Sigmoid colon (tissue), 7 donors: ENCODE measurements around the gene TAP1. TPM values are rescaled to one million over a fixed set of nuclear protein-coding genes. Genes with fewer than 3 reads are reported as not detected.
A peak's percentile ranks its signal among the peaks of the same experiment; 100 is the strongest.

ENCODE experiments used
- DNase-seq: peaks from one replicate; pipeline ENCODE4 v3.0.0-alpha.2; 2019
- H3K27ac ChIP-seq, 4 donors: fragments of 200-600 bp; sonication (generic); one replicate each; pipeline ENCODE4 v1.5.1; 2016 to 2019; ENCODE audit warnings: mild to moderate bottlenecking in 1 of 4
- H3K27me3 ChIP-seq, 3 donors: fragments of 200-600 bp; sonication (generic); one replicate each; pipeline ENCODE4 v1.5.1; 2019; ENCODE audit warnings: mild to moderate bottlenecking in 1 of 3
- H3K36me3 ChIP-seq, 4 donors: fragments of 200-600 bp; sonication (generic); one replicate each; pipeline ENCODE4 v1.5.1; 2016 to 2019
- H3K4me1 ChIP-seq, 4 donors: fragments of 200-600 bp; sonication (generic); one replicate each; pipeline ENCODE4 v1.5.1; 2017 to 2019
- H3K4me3 ChIP-seq, 4 donors: fragments of 200-600 bp; sonication (generic); one replicate each; pipeline ENCODE4 v1.5.1; 2017 to 2019; ENCODE audit warnings: mild to moderate bottlenecking in 2 of 4, moderate library complexity in 1 of 4
- H3K9me3 ChIP-seq, 4 donors: fragments of 200-600 bp in 3 of 4; sonication (generic) in 3 of 4; one replicate each; pipeline versions ENCODE4 v1.5.1 to v1.6.1; 2013 to 2019
- CTCF ChIP-seq, 4 experiments: fragments of 450-650 bp in 3 of 4; fragments of 200-600 bp in 1 of 4; IDR thresholded peaks; one replicate each; pipeline ENCODE4 v1.5.1; 2016 to 2019; ENCODE audit warnings: antibody characterized with exemption in 4 of 4, mild to moderate bottlenecking in 3 of 4, moderate library complexity in 2 of 4
- EP300 ChIP-seq, 4 donors: sonication (generic); formaldehyde crosslinking; IDR thresholded peaks; one replicate each; pipeline ENCODE4 v1.6.1; 2017; ENCODE audit warnings: antibody characterized with exemption in 4 of 4
- POLR2A ChIP-seq, 2 donors: fragments of 450-650 bp; IDR thresholded peaks; one replicate each; pipeline ENCODE4 v1.6.1; 2016; ENCODE audit warnings: antibody characterized with exemption in 2 of 2, mild to moderate bottlenecking in 2 of 2, moderate library complexity in 2 of 2
- POLR2AphosphoS5 ChIP-seq, 4 donors: sonication (generic); formaldehyde crosslinking; IDR thresholded peaks; one replicate each; pipeline ENCODE4 v1.6.1; 2017; ENCODE audit warnings: antibody characterized with exemption in 4 of 4
- WGBS, 2 donors: extraction: QIAGEN DNeasy Blood & Tissue Kit; methylation state at CpG; one replicate each; pipeline ENCODE4 v1.1.7; 2013; 5-methylcytosine and 5-hydroxymethylcytosine counted together
- intact Hi-C: fragments of 100-400 bp; cut with DNase I; formaldehyde crosslinking; loops from one replicate; pipeline ENCODE4 v1.15.1; 2023
- polyA plus RNA-seq, 3 donors: library from polyadenylated mRNA; stranded (reverse); fragments of 200-250 nt; gene quantifications; one replicate each; pipeline ENCODE4 v1.2.3, GENCODE V29; 2013
- small RNA-seq, 3 donors: library from RNA; depleted of rRNA; stranded (forward); fragments of <200 nt; gene quantifications; one replicate each; pipeline ENCODE3, GENCODE V24; 2016
- total RNA-seq, 4 donors: library from RNA; depleted of rRNA; stranded (reverse); fragments of >200 nt; gene quantifications; one replicate each; pipeline ENCODE4 v1.1.0, GENCODE V29; 2016
- donor health status: healthy with polysubstance abuse.
- donor health status: Bipolar disorder and iron deficiency.
- donor health status: healthy.

TAP1 gene
- total and polyA plus RNA-seq, 7 donors = 11.4 to 211 (median 23.5) TPM

GRCh38 chr6:32799740-32800139, 53.8 kb downstream of the TAP1 start:
- 77 to 83% methylated on average over 3 of the region's 3 CpGs for WGBS, 2 donors
- H3K4me3 ChIP-seq = no peak overlapping the region
- peaks cover 0 to 9% (median 2%) of the 10 kb centered on the region in 4 donors for H3K4me1 ChIP-seq
- no peak overlapping the region for H3K27ac ChIP-seq
- no peaks in the 10 kb centered on the region for H3K36me3 ChIP-seq
- TF ChIP-seq EP300 (IDR thresholded peaks at IDR 0.05) = no peak
- no peak for TF ChIP-seq POLR2AphosphoS5 (IDR thresholded peaks at IDR 0.05)
- no peak for TF ChIP-seq POLR2A (IDR thresholded peaks at IDR 0.05)
- TF ChIP-seq CTCF (IDR thresholded peaks at IDR 0.05) = no peak
- intact Hi-C loops = loop anchor here (10.0 kb wide), 1 partner anchor 555 kb away; no protein-coding TSS in a partner anchor
- no peak for DNase-seq
- H3K27me3 ChIP-seq = peaks cover 0 to 50% (median 0%) of the 10 kb centered on the region in 3 donors
- H3K9me3 ChIP-seq = peaks cover 0 to 6% (median 0%) of the 10 kb centered on the region in 4 donors

GRCh38 chr6:32799168-32799567, 54.3 kb downstream of the TAP1 start:
- 95 to 97% methylated on average over 3 of the region's 3 CpGs for WGBS, 2 donors
- DNase-seq = no peak
- intact Hi-C loops = no loop called here
- no peak overlapping the region for H3K4me3 ChIP-seq
- peaks cover 0 to 6% (median 0%) of the 10 kb centered on the region in 4 donors for H3K9me3 ChIP-seq
- TF ChIP-seq EP300 (IDR thresholded peaks at IDR 0.05) (no peak), POLR2AphosphoS5 (IDR thresholded peaks at IDR 0.05) (no peak), POLR2A (IDR thresholded peaks at IDR 0.05) (no peak), CTCF (IDR thresholded peaks at IDR 0.05) (no peak)
- peaks cover 0 to 9% (median 2%) of the 10 kb centered on the region in 4 donors for H3K4me1 ChIP-seq
- H3K27me3 ChIP-seq = peaks cover 0 to 54% (median 0%) of the 10 kb centered on the region in 3 donors
- H3K36me3 ChIP-seq = no peaks in the 10 kb centered on the region
- H3K27ac ChIP-seq = no peak overlapping the region

GRCh38 chr6:32796848-32797776, 56.4 kb downstream of the TAP1 start:
- no peak overlapping the region for H3K27ac ChIP-seq
- 8 to 10% methylated on average over 30 of the region's 30 CpGs for WGBS, 2 donors
- peak overlapping the region in 2 of 4 donors; percentile 14 to 23 for H3K4me3 ChIP-seq
- peak; percentile 77 for DNase-seq
- peaks cover 0 to 6% (median 0%) of the 10 kb centered on the region in 4 donors for H3K9me3 ChIP-seq
- TF ChIP-seq CTCF (IDR thresholded peaks at IDR 0.05) (peak; percentile 62 to 86 (median 84)), EP300 (IDR thresholded peaks at IDR 0.05) (no peak)
- H3K4me1 ChIP-seq = peaks cover 0 to 9% (median 2%) of the 10 kb centered on the region in 4 donors
- H3K27me3 ChIP-seq = peaks cover 0 to 54% (median 0%) of the 10 kb centered on the region in 3 donors
- intact Hi-C loops = loop anchor here (2.0 kb wide), 1 partner anchor 382 kb away; no protein-coding TSS in a partner anchor
- H3K36me3 ChIP-seq = no peaks in the 10 kb centered on the region

Small RNAs within 50 kb of the gene (small RNA-seq; reads per million reads assigned to genes)
- gene HLA-Z = 0 reads per million in 3 donors

Other genes starting within 250 kb of the TAP1 start
- gene HLA-DQA1, start 216.3 kb downstream of the TAP1 start, total RNA-seq = 1 to 10 TPM in 3 of 4 donors, under 1 TPM in 1; 0.16 to 9.5 (median 4.0) TPM
- 100 to 1,000 TPM in 2 of 3 donors, 10 to 100 TPM in 1; 32.4 to 250 (median 129) TPM for gene HLA-DQA1, start 216.3 kb downstream of the TAP1 start, polyA plus RNA-seq
- gene HLA-DQB1, start 187.0 kb downstream of the TAP1 start, total RNA-seq = 1 to 10 TPM in 2 of 4 donors, under 1 TPM in 2; under 0.01 to 3.5 (median 1.7) TPM
- 100 to 1,000 TPM in 1 of 3 donors, 10 to 100 TPM in 2; 36.6 to 182 (median 77.9) TPM for gene HLA-DQB1, start 187.0 kb downstream of the TAP1 start, polyA plus RNA-seq
- 1 to 10 TPM in 2 of 4 donors, under 1 TPM in 1, not detected in 1; 0.36 to 1.7 (median 1.2) TPM for gene HLA-DQA2, start 112.3 kb downstream of the TAP1 start, total RNA-seq
- under 1 TPM in 1 of 3 donors, not detected in 2; 0.17 TPM for gene HLA-DQA2, start 112.3 kb downstream of the TAP1 start, polyA plus RNA-seq
- gene HLA-DQB2, start 90.2 kb downstream of the TAP1 start, total RNA-seq = 1 to 10 TPM in 1 of 4 donors, under 1 TPM in 2, not detected in 1; 0.41 to 1.1 (median 0.49) TPM
- gene HLA-DQB2, start 90.2 kb downstream of the TAP1 start, polyA plus RNA-seq = under 1 TPM in 2 of 3 donors, not detected in 1; 0.69 to 0.87 TPM
- gene HLA-DOB, start 36.7 kb downstream of the TAP1 start, total RNA-seq = 1 to 10 TPM in 1 of 4 donors, under 1 TPM in 1, not detected in 2; 0.68 to 1.8 TPM
- 10 to 100 TPM in 1 of 3 donors, 1 to 10 TPM in 2; 1.2 to 31.8 (median 1.6) TPM for gene HLA-DOB, start 36.7 kb downstream of the TAP1 start, polyA plus RNA-seq
- 1 to 10 TPM; 5.9 to 9.2 (median 7.2) TPM for gene TAP2, start 15.0 kb downstream of the TAP1 start, total RNA-seq
- gene TAP2, start 15.0 kb downstream of the TAP1 start, polyA plus RNA-seq = 10 to 100 TPM in 1 of 3 donors, 1 to 10 TPM in 2; 2.4 to 54.5 (median 3.0) TPM
- gene PSMB8, start 9.7 kb downstream of the TAP1 start, total RNA-seq = 10 to 100 TPM; 34.3 to 45.7 (median 40.7) TPM
- gene PSMB8, start 9.7 kb downstream of the TAP1 start, polyA plus RNA-seq = 100 to 1,000 TPM; 199 to 305 (median 286) TPM
- gene PSMB9, start 488 bp upstream of the TAP1 start, total RNA-seq = 10 to 100 TPM; 10.2 to 23.2 (median 13.8) TPM
- gene PSMB9, start 488 bp upstream of the TAP1 start, polyA plus RNA-seq = 100 to 1,000 TPM in 2 of 3 donors, 10 to 100 TPM in 1; 81.1 to 233 (median 129) TPM
- gene HLA-DMB, start 87.3 kb upstream of the TAP1 start, total RNA-seq = 10 to 100 TPM; 10.2 to 25.3 (median 11.5) TPM
- 100 to 1,000 TPM in 1 of 3 donors, 10 to 100 TPM in 2; 13.2 to 108 (median 90.5) TPM for gene HLA-DMB, start 87.3 kb upstream of the TAP1 start, polyA plus RNA-seq
- 10 to 100 TPM; 16.3 to 26.0 (median 20.2) TPM for gene HLA-DMA, start 99.4 kb upstream of the TAP1 start, total RNA-seq
- 100 to 1,000 TPM in 1 of 3 donors, 10 to 100 TPM in 2; 19.8 to 131 (median 57.1) TPM for gene HLA-DMA, start 99.4 kb upstream of the TAP1 start, polyA plus RNA-seq
- 100 to 1,000 TPM in 1 of 4 donors, 10 to 100 TPM in 3; 82.4 to 116 (median 87.7) TPM for gene BRD2, start 114.9 kb upstream of the TAP1 start, total RNA-seq
- gene BRD2, start 114.9 kb upstream of the TAP1 start, polyA plus RNA-seq = 100 to 1,000 TPM in 1 of 3 donors, 10 to 100 TPM in 2; 60.6 to 135 (median 69.7) TPM
- gene HLA-DOA, start 155.9 kb upstream of the TAP1 start, total RNA-seq = 1 to 10 TPM; 1.5 to 3.0 (median 2.3) TPM
- gene HLA-DOA, start 155.9 kb upstream of the TAP1 start, polyA plus RNA-seq = 10 to 100 TPM in 1 of 3 donors, 1 to 10 TPM in 2; 1.8 to 42.0 (median 6.5) TPM
- gene HLA-DPA1, start 219.9 kb upstream of the TAP1 start, total RNA-seq = 10 to 100 TPM; 29.9 to 64.3 (median 46.2) TPM
- 100 to 1,000 TPM in 2 of 3 donors, 10 to 100 TPM in 1; 49.2 to 210 (median 197) TPM for gene HLA-DPA1, start 219.9 kb upstream of the TAP1 start, polyA plus RNA-seq
- 10 to 100 TPM; 39.2 to 62.4 (median 42.0) TPM for gene HLA-DPB1, start 222.3 kb upstream of the TAP1 start, total RNA-seq
- 100 to 1,000 TPM in 2 of 3 donors, 10 to 100 TPM in 1; 90.7 to 359 (median 180) TPM for gene HLA-DPB1, start 222.3 kb upstream of the TAP1 start, polyA plus RNA-seq